ENCODE measurements around the gene CDC6. TPM values are rescaled to one million over a fixed set of nuclear protein-coding genes. Genes with fewer than 3 reads are reported as not detected.
"Not testable (repeated sequence)": the region's sequence is repeated elsewhere in the genome, so short reads cannot be mapped to it uniquely, and the experiment has no call there.

The CDC6 gene
- total RNA-seq, 1 donor from 2014 or later: 0.99 TPM

DNA sequence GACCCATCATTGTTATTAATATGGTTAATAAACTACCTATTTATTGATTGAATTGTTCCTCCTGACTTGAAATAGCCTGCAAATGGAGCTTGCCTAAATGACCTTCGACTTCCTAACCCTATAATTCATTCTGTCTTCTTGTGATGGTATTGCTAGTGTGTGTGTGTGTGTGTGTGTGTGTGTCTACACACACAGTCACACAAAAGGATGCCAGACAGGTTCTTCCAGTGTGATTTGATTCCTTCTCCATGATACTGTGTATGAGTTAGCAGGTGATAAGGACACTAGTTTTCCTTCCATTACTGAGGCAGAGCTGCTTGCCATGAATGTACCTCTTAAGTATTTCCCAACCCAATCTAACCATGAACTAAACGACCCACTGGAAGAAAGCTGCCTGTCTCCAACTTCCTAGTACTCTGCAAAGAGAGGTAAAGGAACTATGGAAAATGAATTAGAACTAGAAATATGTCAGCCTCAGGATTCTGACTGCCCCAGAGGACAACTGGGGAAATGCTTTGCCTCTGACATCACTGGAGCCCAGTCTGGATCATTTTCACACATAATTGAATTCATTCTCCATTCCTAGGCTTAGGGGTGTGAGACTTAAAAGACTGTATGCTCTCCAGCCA is 3.5 kb upstream of the CDC6 start:
- DNase-seq (no peak), ATAC-seq (peak; percentile 10)
- intact Hi-C loops (cut with micrococcal nuclease): loop anchor here (10.0 kb wide), 1 partner anchor 59 kb away; no protein-coding TSS in a partner anchor

DNA sequence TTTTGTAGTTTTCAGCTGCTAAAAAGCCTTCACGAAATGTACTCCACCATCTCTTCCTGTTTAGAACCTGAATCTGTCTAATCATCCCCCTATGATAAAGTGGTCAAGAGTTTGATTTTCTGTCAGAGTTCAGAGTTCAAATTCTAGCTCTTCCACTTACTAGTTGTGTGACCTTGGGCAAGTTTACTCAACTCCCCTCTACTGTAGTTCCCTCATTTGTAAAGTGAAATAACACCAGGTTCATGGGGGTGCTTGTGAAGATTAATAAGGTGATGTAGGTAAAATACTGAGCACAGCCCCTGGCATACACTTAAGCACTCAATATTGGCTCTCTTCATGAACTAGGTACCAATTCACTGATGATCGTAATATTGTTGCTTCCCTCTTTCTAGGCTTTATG is 1.2 kb upstream of the CDC6 start:
- no peak for DNase-seq
- ATAC-seq: no peak
- intact Hi-C loops (cut with micrococcal nuclease): loop anchor here (10.0 kb wide), 1 partner anchor 62 kb away; no protein-coding TSS in a partner anchor

DNA sequence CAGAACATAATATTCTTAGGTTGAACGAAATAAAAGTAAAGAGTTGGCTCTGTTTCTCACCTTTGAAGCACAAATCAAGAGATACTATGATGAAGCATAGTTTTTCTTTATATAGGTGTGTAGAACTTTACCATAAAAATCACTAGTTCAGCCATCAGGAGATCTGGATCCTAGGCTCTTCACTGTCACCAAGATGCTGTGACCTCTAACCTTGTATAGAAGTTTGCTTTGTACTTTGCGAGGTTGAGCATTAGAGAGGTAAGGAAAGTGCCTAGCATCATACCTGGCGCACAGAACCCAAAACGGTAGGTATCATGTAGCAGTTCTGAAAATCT is 553 bp upstream of the CDC6 start:
- intact Hi-C loops (cut with micrococcal nuclease): loop anchor here (10.0 kb wide), 1 partner anchor 62 kb away; no protein-coding TSS in a partner anchor

DNA sequence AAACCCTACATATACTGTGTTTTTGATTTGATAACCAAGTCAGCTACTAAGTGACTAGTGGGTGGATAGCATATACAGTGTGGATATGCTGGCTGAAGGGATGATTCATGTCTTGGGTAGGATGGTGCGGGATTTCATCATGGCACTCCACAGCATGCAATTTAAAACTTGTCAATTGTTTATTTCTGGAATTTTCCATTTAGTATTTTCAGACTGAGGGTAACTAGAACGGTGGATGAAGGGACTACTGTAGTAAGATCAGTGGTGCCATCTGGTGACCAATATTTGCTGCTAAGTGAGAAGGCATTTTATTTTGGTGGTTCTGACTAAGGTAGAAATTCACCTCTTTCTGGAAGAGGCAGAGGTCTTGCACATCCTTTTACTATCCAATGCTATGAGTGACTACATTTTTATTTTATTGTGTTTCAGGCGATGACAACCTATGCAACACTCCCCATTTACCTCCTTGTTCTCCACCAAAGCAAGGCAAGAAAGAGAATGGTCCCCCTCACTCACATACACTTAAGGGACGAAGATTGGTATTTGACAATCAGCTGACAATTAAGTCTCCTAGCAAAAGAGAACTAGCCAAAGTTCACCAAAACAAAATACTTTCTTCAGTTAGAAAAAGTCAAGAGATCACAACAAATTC is 3.1 kb downstream of the CDC6 start:
- DNase-seq: no peak
- intact Hi-C loops (cut with micrococcal nuclease): no loop called here

More for the DNA sequence above, 553 bp upstream of the CDC6 start:
- no peak for ATAC-seq
- no peak for DNase-seq

DNA sequence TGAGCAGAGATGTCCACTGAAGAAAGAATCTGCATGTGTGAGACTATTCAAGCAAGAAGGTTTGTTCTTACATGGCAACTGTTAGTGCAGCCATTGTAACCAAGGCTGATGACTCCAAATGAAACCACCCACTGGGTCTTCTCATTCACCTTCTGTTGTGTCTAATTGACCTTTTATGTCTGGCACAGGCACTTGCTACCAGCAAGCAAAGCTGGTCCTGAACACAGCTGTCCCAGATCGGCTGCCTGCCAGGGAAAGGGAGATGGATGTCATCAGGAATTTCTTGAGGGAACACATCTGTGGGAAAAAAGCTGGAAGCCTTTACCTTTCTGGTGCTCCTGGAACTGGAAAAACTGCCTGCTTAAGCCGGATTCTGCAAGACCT is 3.6 kb downstream of the CDC6 start:
- intact Hi-C loops (cut with micrococcal nuclease): no loop called here

More for the DNA sequence above, 3.1 kb downstream of the CDC6 start:
- no peak for ATAC-seq

DNA sequence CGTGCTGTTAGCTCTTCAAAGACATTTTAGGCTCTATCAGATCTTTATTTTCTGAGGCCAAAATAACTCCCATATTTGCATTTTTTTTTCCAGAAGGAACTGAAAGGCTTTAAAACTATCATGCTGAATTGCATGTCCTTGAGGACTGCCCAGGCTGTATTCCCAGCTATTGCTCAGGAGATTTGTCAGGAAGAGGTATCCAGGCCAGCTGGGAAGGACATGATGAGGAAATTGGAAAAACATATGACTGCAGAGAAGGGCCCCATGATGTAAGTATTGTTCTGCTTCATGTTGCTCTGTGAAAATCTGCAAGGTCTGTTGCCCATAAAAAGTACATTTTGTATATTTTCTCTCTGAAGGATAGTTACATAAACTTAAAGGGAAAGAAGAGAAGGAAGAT is 5.7 kb downstream of the CDC6 start:
- peak; percentile 86 for ATAC-seq
- no peak for DNase-seq
- intact Hi-C loops (cut with micrococcal nuclease): no loop called here

More for the DNA sequence above, 3.6 kb downstream of the CDC6 start:
- ATAC-seq (no peak), DNase-seq (peak; percentile 69)

DNA sequence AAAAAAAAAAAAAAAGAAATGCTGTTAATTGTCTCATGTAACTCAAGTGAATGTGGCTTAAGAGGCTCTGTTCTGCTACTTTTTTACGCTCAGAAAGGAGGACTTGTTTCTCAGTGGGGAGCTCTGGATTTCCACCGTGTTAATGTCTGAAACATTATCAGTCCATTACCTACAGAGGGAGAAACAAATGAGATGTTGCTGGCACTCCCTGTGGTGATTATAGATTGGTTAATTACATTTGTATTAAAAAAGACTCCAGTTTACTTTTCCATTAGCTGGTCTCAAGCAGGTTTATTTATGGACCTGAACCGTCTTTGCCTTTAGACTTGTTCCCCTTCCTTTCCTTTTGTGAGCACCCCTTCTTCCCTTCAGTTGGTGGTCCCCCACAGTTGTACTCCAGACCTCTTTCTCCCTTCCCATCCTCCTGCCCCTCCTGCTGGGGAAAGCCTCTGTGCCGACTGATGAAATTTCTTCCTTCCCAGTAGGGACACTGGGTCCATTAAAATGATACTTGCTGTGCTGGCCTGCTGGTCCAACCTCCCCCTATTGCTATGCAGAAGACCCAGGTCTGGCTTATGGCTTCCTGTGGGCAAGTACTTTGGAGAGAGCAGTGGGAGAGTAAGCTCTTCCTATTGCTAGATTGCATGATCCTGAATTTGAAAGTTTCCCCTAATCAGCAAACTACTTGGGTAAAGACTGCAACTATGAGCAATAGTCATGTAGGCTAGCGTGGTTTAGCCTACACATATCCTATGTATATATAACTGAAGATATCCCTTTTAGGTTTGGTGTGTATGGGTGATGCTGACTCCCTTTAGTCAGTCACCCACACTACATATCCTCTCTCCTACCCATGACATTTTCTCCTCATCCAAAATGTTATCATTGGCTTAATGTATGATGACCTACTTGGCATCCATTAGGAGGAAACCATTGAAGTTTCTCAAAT is 8.1 kb downstream of the CDC6 start:
- intact Hi-C loops (cut with micrococcal nuclease): no loop called here
- no peak for DNase-seq
- no peak for ATAC-seq

DNA sequence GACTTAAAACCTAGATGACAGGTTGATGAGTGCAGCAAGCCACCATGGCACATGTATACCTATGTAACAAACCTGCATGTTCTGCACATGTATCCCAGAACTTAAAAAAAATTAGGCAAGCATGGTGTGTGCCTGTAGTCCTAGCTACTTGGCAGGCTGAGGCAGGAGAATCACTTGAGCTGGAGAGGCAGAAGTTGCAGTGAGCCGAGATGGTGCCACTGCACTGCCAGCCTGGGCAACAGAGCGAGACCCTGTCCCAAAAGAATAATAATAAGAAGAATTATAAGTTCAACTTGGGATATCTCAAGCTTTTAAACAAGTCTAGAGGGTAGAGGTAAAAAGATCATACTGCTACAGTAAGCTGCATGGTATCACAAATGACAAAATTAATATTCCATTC is 9.8 kb downstream of the CDC6 start:
- DNase-seq (no peak), ATAC-seq (no peak)
- intact Hi-C loops (cut with micrococcal nuclease): no loop called here

DNA sequence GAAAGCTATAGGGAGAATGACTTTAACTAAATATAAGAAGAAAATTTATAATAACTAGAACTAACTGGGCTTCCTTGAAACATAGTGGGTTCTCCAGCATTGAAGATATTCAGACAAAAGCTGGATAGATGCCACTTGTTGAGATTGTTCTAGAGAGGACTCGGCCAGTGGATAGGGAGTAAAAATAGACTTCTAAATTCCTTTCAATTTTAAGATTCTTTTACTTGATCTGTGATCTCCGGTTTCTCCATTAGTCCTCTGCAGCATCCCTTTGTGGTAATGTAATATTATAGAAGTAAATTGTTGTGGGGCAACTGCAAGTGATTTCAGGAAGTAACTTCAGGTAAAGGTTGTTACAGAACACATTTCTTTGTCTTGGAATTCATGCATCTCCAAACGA is 11.0 kb downstream of the CDC6 start:
- DNase-seq: no peak
- no peak for ATAC-seq
- intact Hi-C loops (cut with micrococcal nuclease): no loop called here

DNA sequence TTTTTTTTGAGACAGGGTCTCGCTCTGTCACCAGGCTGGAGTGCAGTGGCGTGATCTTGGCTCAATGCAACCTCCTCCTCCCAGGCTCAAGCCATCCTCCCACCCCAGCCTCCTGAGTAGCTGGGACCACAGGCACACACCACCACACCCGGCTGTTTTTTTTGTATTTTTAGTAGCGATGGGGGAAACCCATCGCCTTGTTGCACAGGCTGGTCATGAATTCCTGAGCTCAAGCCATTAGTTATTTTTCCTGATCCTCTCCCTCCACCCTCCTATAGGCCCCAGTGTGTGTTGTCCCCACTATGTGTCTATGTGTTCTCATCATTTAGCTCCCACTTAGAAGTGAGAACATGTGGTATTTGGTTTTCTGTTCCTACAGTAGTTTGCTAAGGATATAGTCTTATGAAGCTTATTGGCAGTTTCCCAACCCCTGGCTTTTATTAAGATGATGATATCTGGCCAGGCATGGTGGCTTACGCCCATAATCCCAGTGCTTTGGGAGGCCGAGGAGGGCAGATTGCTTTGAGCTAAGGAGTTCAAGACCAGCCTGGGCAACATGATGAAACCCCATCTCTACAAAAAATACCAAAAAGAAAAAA is 11.6 kb downstream of the CDC6 start:
- intact Hi-C loops (cut with micrococcal nuclease); ATAC-seq; DNase-seq: not testable (repeated sequence)

DNA sequence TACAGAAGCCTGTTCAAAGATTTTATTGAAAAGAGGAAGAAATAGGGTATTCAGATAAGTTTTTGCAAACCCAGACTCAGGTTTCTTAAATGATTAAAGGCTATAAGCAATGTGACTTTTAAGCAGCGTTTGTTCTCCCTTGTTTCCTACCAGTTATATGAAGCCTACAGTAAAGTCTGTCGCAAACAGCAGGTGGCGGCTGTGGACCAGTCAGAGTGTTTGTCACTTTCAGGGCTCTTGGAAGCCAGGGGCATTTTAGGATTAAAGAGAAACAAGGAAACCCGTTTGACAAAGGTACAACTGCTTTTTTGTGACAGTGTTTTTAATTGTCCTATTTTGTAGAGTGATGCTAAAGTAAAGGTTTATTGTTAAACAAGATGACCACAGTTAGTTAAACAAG is 13.6 kb downstream of the CDC6 start:
- intact Hi-C loops (cut with micrococcal nuclease): loop anchor here (5.0 kb wide), 2 partner anchors 51 to 116 kb away; partner anchors contain the start of gene TOP2A
- ATAC-seq (no peak), DNase-seq (peak; percentile 46)

DNA sequence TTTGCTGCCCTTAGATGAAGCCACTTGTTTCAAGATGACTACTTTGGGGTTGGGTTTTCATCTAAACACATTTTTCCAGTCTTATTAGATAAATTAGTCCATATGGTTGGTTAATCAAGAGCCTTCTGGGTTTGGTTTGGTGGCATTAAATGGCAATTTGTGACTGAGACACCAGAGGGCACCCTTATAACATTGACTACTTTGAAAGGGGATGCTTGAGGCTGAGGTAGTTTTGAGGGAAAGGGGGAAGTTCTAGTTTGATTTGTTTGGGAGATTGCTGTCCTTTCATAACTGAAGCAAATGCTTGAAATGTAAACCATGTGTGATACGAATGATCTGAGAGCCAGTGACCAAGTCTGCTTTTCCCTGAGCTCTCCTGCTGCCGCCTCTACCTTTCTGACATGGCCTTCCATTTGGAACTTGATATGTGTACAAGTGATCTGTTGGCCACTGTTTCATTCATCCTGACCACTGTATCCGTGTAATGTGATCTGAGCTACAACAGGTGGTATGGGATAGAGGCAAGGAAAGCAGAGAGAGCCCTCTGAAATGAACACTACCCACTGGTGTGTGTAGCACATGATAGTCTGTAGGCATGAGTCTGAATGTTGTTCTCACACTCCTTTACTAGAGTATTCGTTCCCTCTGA is 15.5 kb downstream of the CDC6 start:
- ATAC-seq (peak; percentile 70), DNase-seq (no peak)
- intact Hi-C loops (cut with micrococcal nuclease): loop anchor here (5.0 kb wide), 2 partner anchors 49 to 114 kb away; partner anchors contain the start of gene TOP2A

DNA sequence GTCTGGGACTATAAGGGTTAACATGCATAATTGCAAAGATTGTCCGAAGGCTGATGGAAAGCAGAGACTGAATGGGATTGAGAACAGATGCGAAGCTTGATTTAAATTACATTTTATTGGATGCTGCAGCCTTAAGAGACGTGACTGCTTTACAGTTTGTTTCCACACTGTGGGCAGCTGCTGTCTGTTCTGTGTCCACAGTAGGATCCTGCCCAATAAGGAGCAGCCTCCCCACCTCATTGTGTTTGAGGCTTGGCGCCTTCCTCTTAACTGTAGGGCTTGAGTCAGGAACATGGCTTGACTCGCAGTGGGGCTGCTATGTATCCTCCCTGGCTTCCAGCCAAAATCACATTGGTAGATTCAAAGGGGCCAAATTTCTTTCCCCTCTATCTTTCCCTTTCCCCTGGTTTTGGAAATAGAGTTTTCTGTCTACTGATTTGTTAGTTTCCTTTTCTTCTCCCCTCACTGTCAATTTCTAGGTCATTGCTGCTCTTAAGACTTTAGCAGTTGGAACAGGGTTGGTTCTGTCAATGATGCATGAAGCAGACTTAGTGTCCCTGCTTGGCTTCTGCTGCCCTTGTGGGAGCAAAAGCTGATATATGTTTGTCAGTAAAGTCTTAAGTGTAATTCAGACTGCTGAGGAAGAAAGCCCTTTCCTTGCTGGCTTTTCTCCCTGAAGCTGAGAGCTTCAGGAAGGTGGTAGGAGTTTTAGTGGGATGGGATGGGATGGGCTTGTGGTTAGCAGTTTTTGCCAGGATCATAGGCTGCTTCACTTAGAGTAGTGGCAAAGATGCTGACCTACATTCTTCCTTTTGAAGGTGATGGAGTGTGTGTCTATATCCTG is 16.3 kb downstream of the CDC6 start:
- ATAC-seq: peak; percentile 50
- intact Hi-C loops (cut with micrococcal nuclease): loop anchor here (5.0 kb wide), 2 partner anchors 48 to 113 kb away; partner anchors contain the start of gene TOP2A
- DNase-seq: no peak

DNA sequence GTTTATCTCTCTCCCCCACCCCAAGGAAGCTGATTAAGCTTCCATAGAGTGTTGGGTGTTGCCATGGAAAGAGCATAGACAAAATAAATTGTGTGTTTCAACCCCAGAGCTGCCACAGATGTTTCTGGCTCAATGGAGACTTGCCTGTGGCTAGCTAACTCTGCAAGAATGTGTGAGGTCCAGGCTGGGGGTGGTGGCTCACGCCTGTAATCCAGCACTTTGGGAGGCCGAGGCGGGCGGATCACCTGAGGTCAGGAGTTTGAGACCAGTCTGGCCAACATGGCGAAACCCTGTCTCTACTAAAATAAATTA is 16.8 kb downstream of the CDC6 start:
- not testable (repeated sequence) for DNase-seq, ATAC-seq
- intact Hi-C loops (cut with micrococcal nuclease): loop anchor here (5.0 kb wide), 2 partner anchors 48 to 113 kb away; partner anchors contain the start of gene TOP2A

DNA sequence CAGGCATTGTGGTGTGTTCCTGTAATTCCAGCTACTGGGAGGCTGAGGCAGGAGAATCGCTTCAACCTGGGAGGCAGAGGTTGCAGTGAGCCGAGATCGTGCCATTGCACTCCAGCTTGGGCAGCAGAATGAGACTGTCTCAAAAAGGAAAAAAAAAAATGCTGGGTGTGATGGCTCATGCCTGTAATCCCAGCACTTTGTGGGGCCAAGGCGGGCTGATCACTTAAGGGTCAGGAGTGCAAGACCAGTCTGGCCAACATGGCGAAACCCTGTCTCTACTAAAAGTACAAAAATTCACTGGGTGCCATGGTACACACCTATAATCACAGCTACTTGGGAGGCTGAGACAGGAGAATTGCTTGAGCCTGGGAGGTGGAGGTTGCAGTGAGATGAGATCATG is 17.2 kb downstream of the CDC6 start:
- DNase-seq, ATAC-seq: not testable (repeated sequence)
- intact Hi-C loops (cut with micrococcal nuclease): loop anchor here (5.0 kb wide), 2 partner anchors 47 to 112 kb away; partner anchors contain the start of gene TOP2A

DNA sequence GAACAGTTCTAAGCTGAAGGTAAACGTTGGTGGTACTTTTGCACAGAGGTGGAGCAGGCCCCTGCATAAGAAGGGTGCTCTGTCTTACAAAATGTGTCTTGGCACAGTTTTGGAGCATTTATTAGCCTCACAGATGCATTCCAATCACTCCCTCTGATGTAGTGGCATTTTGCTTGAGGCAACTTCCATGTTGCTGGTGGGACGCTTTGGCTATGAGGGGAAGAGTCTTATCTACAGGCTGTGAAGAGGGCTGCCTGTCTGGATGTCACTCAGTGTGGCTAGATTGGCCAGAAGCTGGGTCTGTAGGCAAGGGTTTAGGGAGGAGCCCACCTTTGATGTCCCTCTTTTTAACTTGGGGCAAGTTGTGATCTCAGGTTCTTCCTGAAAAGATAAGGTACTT is 18.7 kb downstream of the CDC6 start:
- intact Hi-C loops (cut with micrococcal nuclease): no loop called here
- no peak for DNase-seq
- ATAC-seq: no peak

DNA sequence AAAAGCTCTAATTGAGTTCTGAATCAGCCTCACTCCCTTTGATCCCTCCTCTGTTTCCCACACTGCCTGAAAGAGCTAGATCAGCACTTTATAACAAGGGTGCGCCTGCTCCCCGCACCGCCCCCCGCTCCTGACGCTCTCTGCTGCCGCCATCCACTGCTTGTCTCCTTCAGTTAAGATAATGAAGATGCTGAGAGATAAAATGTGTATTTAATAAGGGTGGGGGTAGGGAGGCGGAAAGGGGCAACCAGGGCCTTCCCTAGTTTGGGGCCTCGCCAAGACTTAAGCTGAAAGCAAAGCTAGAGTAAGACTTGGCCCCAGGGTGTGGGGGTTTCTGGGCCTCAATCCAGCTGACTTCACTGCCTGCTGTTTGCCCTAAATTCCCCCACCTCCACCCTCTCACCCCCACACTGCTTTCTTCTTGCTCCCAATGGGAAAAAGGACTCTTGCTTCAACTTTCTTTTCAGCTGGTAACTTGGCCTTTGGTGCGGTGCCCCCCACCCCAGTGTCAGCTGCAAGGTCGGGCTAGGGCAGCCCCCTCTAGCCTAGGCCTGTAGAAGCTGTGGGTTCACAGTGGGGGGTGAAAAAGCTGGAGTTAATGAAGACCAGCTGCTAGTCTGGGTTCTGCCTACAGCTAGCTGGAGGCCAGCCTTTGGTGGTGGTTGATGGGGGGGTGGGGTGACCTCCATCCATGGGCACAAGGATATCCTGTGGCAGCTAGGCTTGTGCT is 19.5 kb downstream of the CDC6 start:
- intact Hi-C loops (cut with micrococcal nuclease): no loop called here

More for the DNA sequence above, 19.5 kb downstream of the CDC6 start:
- ATAC-seq (no peak), DNase-seq (peak; percentile 26)
